Measurements from ENCODE around the gene SNX17.
"Not testable (repeated sequence)": the region's sequence is repeated elsewhere in the genome, so short reads cannot be mapped to it uniquely, and the experiment has no call there.

The SNX17 gene

GRCh38 chr2:27412419-27413152 lies 42.2 kb downstream of the SNX17 start:
- no peak for DNase-seq (ENCODE audit: low read depth)
- Histone ChIP-seq H3K4me1 (ENCODE audit: control insufficient read depth, insufficient read depth, low read length) (peaks cover 14% of the 10 kb centered on the region), H3K27me3 (replicated peaks; ENCODE audit: control insufficient read depth, insufficient read depth, low read length) (no peaks in the 10 kb centered on the region), H3K9ac (ENCODE audit: low read length) (no peak overlapping the region), H3K4me3 (ENCODE audit: low read length) (no peak overlapping the region), H3K36me3 (ENCODE audit: control insufficient read depth, insufficient read depth, low read length, severe bottlenecking) (no peaks in the 10 kb centered on the region), H3K9me3 (ENCODE audit: control insufficient read depth, low read length) (no peaks in the 10 kb centered on the region)

- H3K9me3 ChIP-seq (ENCODE audit: control insufficient read depth, low read length), result no peaks in the 10 kb centered on the region
- no peak for DNase-seq (ENCODE audit: low read depth)
- no peak overlapping the region for H3K9ac ChIP-seq (ENCODE audit: low read length)
- no peaks in the 10 kb centered on the region for H3K36me3 ChIP-seq (ENCODE audit: control insufficient read depth, insufficient read depth, low read length, severe bottlenecking)
- H3K4me3 ChIP-seq (ENCODE audit: low read length), result no peak overlapping the region
- H3K27me3 ChIP-seq (replicated peaks; ENCODE audit: control insufficient read depth, insufficient read depth, low read length), result no peaks in the 10 kb centered on the region
- no peaks in the 10 kb centered on the region for H3K4me1 ChIP-seq (ENCODE audit: control insufficient read depth, insufficient read depth, low read length)
Observed at GRCh38 chr2:27416151-27416550, 45.7 kb downstream of the SNX17 start.

- no peaks in the 10 kb centered on the region for H3K9me3 ChIP-seq (ENCODE audit: control insufficient read depth, low read length)
- H3K9ac ChIP-seq (ENCODE audit: low read length), result no peak overlapping the region
- no peaks in the 10 kb centered on the region for H3K36me3 ChIP-seq (ENCODE audit: control insufficient read depth, insufficient read depth, low read length, severe bottlenecking)
- no peaks in the 10 kb centered on the region for H3K4me1 ChIP-seq (ENCODE audit: control insufficient read depth, insufficient read depth, low read length)
- DNase-seq (ENCODE audit: low read depth), result no peak
- H3K27me3 ChIP-seq (replicated peaks; ENCODE audit: control insufficient read depth, insufficient read depth, low read length), result no peaks in the 10 kb centered on the region
- no peak overlapping the region for H3K4me3 ChIP-seq (ENCODE audit: low read length)
Observed at GRCh38 chr2:27420996-27421395, 50.6 kb downstream of the SNX17 start.

GRCh38 chr2:27421660-27422250 lies 51.3 kb downstream of the SNX17 start:
- Histone ChIP-seq H3K36me3 (ENCODE audit: control insufficient read depth, insufficient read depth, low read length, severe bottlenecking) (no peaks in the 10 kb centered on the region), H3K9ac (ENCODE audit: low read length) (no peak overlapping the region), H3K9me3 (ENCODE audit: control insufficient read depth, low read length) (no peaks in the 10 kb centered on the region), H3K4me3 (ENCODE audit: low read length) (no peak overlapping the region), H3K4me1 (ENCODE audit: control insufficient read depth, insufficient read depth, low read length) (no peaks in the 10 kb centered on the region), H3K27me3 (replicated peaks; ENCODE audit: control insufficient read depth, insufficient read depth, low read length) (no peaks in the 10 kb centered on the region)
- DNase-seq (ENCODE audit: low read depth), result no peak

- DNase-seq (ENCODE audit: low read depth), result no peak
- Histone ChIP-seq H3K9ac (ENCODE audit: low read length) (no peak overlapping the region), H3K27me3 (replicated peaks; ENCODE audit: control insufficient read depth, insufficient read depth, low read length) (no peaks in the 10 kb centered on the region), H3K4me3 (ENCODE audit: low read length) (no peak overlapping the region), H3K36me3 (ENCODE audit: control insufficient read depth, insufficient read depth, low read length, severe bottlenecking) (no peaks in the 10 kb centered on the region), H3K4me1 (ENCODE audit: control insufficient read depth, insufficient read depth, low read length) (peaks cover 7% of the 10 kb centered on the region), H3K9me3 (ENCODE audit: control insufficient read depth, low read length) (no peaks in the 10 kb centered on the region)
Observed at GRCh38 chr2:27422958-27423357, 52.5 kb downstream of the SNX17 start.

GRCh38 chr2:27425039-27425438 lies 54.6 kb downstream of the SNX17 start:
- not testable (repeated sequence) for H3K27me3 ChIP-seq (replicated peaks; ENCODE audit: control insufficient read depth, insufficient read depth, low read length); H3K9me3 ChIP-seq (ENCODE audit: control insufficient read depth, low read length); DNase-seq (ENCODE audit: low read depth); H3K4me3 ChIP-seq (ENCODE audit: low read length); H3K36me3 ChIP-seq (ENCODE audit: control insufficient read depth, insufficient read depth, low read length, severe bottlenecking); H3K9ac ChIP-seq (ENCODE audit: low read length)
- H3K4me1 ChIP-seq (ENCODE audit: control insufficient read depth, insufficient read depth, low read length), result peaks cover 14% of the 10 kb centered on the region

Data from adipocyte (in vitro differentiated cells).